GM21526 (cell line): ENCODE measurements around the gene KIZ.

ENCODE experiments used
- ATAC-seq: cut with Tn5 transposase; IDR thresholded peaks from one replicate; pipeline ENCODE4 v1.9.1; 2021; ENCODE audit warnings: moderate library complexity; ENCODE audit not compliant: unreplicated experiment, low FRiP score

KIZ gene

GRCh38 chr20:21104921-21105320, 21.0 kb upstream of the KIZ start:
- no peak for ATAC-seq

GRCh38 chr20:21105429-21106170, 20.3 kb upstream of the KIZ start:
- no peak for ATAC-seq

GRCh38 chr20:21106171-21107017, 19.5 kb upstream of the KIZ start, which contains the start of gene LINC00237:
Gene LINC00237 (minus strand): TSS chr20:21106358.
- ATAC-seq, result no peak

- ATAC-seq, result no peak
Measured at GRCh38 chr20:21109144-21109543, 16.7 kb upstream of the KIZ start.

- ATAC-seq, result no peak
Measured at GRCh38 chr20:21110811-21111210, 15.1 kb upstream of the KIZ start.

GRCh38 chr20:21111416-21111815, 14.5 kb upstream of the KIZ start:
- no peak for ATAC-seq

GRCh38 chr20:21113697-21114096, 12.2 kb upstream of the KIZ start:
- ATAC-seq, result no peak

GRCh38 chr20:21114584-21114983, 11.3 kb upstream of the KIZ start:
- ATAC-seq, result no peak

- ATAC-seq, result no peak
Measured at GRCh38 chr20:21117521-21117920, 8.4 kb upstream of the KIZ start.

GRCh38 chr20:21118138-21118537, 7.7 kb upstream of the KIZ start:
- ATAC-seq, result no peak

- no peak for ATAC-seq
Measured at GRCh38 chr20:21118782-21119181, 7.1 kb upstream of the KIZ start.

GRCh38 chr20:21124190-21124589, 1.7 kb upstream of the KIZ start:
- ATAC-seq, result no peak

GRCh38 chr20:21125072-21125848, 622 bp upstream of the KIZ start:
- peak; percentile 16 for ATAC-seq

- no peak for ATAC-seq
Measured at GRCh38 chr20:21126581-21126870, 644 bp downstream of the KIZ start.

GRCh38 chr20:21127201-21127981, 1.5 kb downstream of the KIZ start:
- ATAC-seq, result no peak

- no peak for ATAC-seq
Measured at GRCh38 chr20:21129861-21130260, 4.0 kb downstream of the KIZ start.

- ATAC-seq, result no peak
Measured at GRCh38 chr20:21133404-21133803, 7.5 kb downstream of the KIZ start.

- no peak for ATAC-seq
Measured at GRCh38 chr20:21133917-21134622, 8.2 kb downstream of the KIZ start.

GRCh38 chr20:21134883-21135493, 9.1 kb downstream of the KIZ start:
- no peak for ATAC-seq
